Astrocyte (in vitro differentiated cells and primary cell): ENCODE measurements around the gene TSNAX.

ENCODE experiments used
- EZH2 ChIP-seq: IDR thresholded peaks from 2 replicates; pipeline ENCODE4 v1.6.1; 2012; ENCODE audit warnings: mild to moderate bottlenecking, low read length, inconsistent platforms; ENCODE audit not compliant: insufficient read depth
- TF ChIP-seq, protein P1 (sequence below): IDR thresholded peaks from 2 replicates; pipeline ENCODE4 v1.5.1; 2011; ENCODE audit warnings: low read depth, mild to moderate bottlenecking, inconsistent platforms, low read length, moderate library complexity; ENCODE audit not compliant: insufficient read depth

DNA sequence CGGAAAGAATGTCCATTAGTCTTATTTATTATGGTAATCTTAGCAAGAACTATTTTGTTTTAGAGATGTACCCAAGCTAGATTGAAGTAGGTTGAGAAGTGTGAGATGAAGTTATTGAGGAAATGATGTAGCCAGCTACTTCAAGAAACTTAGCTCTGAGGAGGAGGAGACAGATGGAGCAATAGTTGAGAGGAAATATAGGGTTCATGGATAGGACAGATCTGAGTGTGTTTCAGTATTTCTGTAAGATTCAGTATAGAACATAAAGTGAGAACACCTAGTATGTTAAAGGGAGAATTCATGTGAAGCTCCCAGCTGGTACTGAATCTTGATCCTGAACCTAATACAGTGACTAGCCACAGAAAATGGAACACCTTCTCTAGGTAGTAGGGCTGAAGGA, 28.9 kb downstream of the TSNAX start:
- TF ChIP-seq EZH2 = no peak
- TF ChIP-seq, protein P1, sequence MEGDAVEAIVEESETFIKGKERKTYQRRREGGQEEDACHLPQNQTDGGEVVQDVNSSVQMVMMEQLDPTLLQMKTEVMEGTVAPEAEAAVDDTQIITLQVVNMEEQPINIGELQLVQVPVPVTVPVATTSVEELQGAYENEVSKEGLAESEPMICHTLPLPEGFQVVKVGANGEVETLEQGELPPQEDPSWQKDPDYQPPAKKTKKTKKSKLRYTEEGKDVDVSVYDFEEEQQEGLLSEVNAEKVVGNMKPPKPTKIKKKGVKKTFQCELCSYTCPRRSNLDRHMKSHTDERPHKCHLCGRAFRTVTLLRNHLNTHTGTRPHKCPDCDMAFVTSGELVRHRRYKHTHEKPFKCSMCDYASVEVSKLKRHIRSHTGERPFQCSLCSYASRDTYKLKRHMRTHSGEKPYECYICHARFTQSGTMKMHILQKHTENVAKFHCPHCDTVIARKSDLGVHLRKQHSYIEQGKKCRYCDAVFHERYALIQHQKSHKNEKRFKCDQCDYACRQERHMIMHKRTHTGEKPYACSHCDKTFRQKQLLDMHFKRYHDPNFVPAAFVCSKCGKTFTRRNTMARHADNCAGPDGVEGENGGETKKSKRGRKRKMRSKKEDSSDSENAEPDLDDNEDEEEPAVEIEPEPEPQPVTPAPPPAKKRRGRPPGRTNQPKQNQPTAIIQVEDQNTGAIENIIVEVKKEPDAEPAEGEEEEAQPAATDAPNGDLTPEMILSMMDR = no peak
